Measurements from ENCODE around the gene GTF3C1.
"Not testable (repeated sequence)": the region's sequence is repeated elsewhere in the genome, so short reads cannot be mapped to it uniquely, and the experiment has no call there.

The GTF3C1 gene

GRCh38 chr16:27462846-27463682, 86.6 kb downstream of the GTF3C1 start:
- DNase-seq (ENCODE audit: low spot score): no peak

GRCh38 chr16:27462200-27462845, 87.4 kb downstream of the GTF3C1 start:
- DNase-seq (ENCODE audit: low spot score): no peak

- DNase-seq (ENCODE audit: low spot score): no peak
Observed at GRCh38 chr16:27461483-27462171, 88.1 kb downstream of the GTF3C1 start.

- no peak for DNase-seq (ENCODE audit: low spot score)
Observed at GRCh38 chr16:27460663-27461482, 88.8 kb downstream of the GTF3C1 start.

- no peak for DNase-seq (ENCODE audit: low spot score)
Observed at GRCh38 chr16:27460213-27460612, 89.5 kb downstream of the GTF3C1 start.

GRCh38 chr16:27458987-27459688, 90.6 kb downstream of the GTF3C1 start:
- no peak for DNase-seq (ENCODE audit: low spot score)

- no peak for DNase-seq (ENCODE audit: low spot score)
Observed at GRCh38 chr16:27458258-27458657, 91.5 kb downstream of the GTF3C1 start.

GRCh38 chr16:27457605-27457900, 92.2 kb downstream of the GTF3C1 start:
- DNase-seq (ENCODE audit: low spot score): not testable (repeated sequence)

- DNase-seq (ENCODE audit: low spot score): peak; percentile 7
Observed at GRCh38 chr16:27455700-27456099, 94.0 kb downstream of the GTF3C1 start.

GRCh38 chr16:27453494-27453825, 96.3 kb downstream of the GTF3C1 start:
- no peak for DNase-seq (ENCODE audit: low spot score)

- no peak for DNase-seq (ENCODE audit: low spot score)
Observed at GRCh38 chr16:27452569-27453493, 96.9 kb downstream of the GTF3C1 start.

GRCh38 chr16:27450196-27450549, 99.5 kb downstream of the GTF3C1 start:
- DNase-seq (ENCODE audit: low spot score): no peak

- DNase-seq (ENCODE audit: low spot score): peak; percentile 74
Observed at GRCh38 chr16:27449434-27450195, 100.1 kb downstream of the GTF3C1 start.

GRCh38 chr16:27448532-27449433, 100.9 kb downstream of the GTF3C1 start:
- no peak for DNase-seq (ENCODE audit: low spot score)

GRCh38 chr16:27447301-27447700, 102.4 kb downstream of the GTF3C1 start:
- no peak for DNase-seq (ENCODE audit: low spot score)

GRCh38 chr16:27446721-27447120, 103.0 kb downstream of the GTF3C1 start:
- peak; percentile 85 for DNase-seq (ENCODE audit: low spot score)

GRCh38 chr16:27445502-27446175, 104.1 kb downstream of the GTF3C1 start:
- DNase-seq (ENCODE audit: low spot score): no peak

GRCh38 chr16:27444470-27444869, 105.2 kb downstream of the GTF3C1 start:
- no peak for DNase-seq (ENCODE audit: low spot score)

Measured in CD4-positive, alpha-beta T cell treated with Interleukin-15 for 4 hours (primary cell).